Right ventricle myocardium inferior (tissue), 1 donor: ENCODE results near the gene PTPRU. TPM values are rescaled to one million over a fixed set of nuclear protein-coding genes. Genes with fewer than 3 reads are reported as not detected.

ENCODE experiments used
- ATAC-seq: fragments of 200-7000 bp; cut with Tn5 transposase; one replicate; pipeline ENCODE4 v1.9.1; 2020; ENCODE audit warnings: mild to moderate bottlenecking, moderate library complexity
- DNase-seq: peaks from one replicate; pipeline ENCODE4 v3.0.0; 2021; ENCODE audit errors: missing footprints
- intact Hi-C: fragments of 100-400 bp; cut with DNase I; formaldehyde crosslinking; loops from one replicate; pipeline ENCODE4 v1.11.0; 2022
- total RNA-seq: library from RNA; stranded (reverse); fragmentation: NEBNext Ultra II Directional; extraction: Animal tissue kit (Norgen Biotek cat#: 25700); gene quantifications from one replicate; pipeline ENCODE4 v1.2.1, GENCODE V29; 2021
- donor health status: DM: no; HTN: yes; CAD: no; lungs with severe emphysema.

Gene PTPRU
- total RNA-seq, 1 donor from 2014 or later = 23.5 TPM

GRCh38 chr1:29364101-29364678 lies 127.9 kb downstream of the PTPRU start:
- DNase-seq (no peak), ATAC-seq (no peak)
- intact Hi-C loops = no loop called here

- intact Hi-C loops = no loop called here
- DNase-seq = no peak
- ATAC-seq = no peak
These were observed 129.8 kb downstream of the PTPRU start for GRCh38 chr1:29365906-29366670.

GRCh38 chr1:29368936-29369932 lies 132.9 kb downstream of the PTPRU start:
- DNase-seq = no peak
- intact Hi-C loops = no loop called here
- no peak for ATAC-seq

GRCh38 chr1:29370067-29370466 lies 133.7 kb downstream of the PTPRU start:
- no peak for ATAC-seq
- intact Hi-C loops = no loop called here
- DNase-seq = no peak

- intact Hi-C loops = no loop called here
- ATAC-seq (no peak), DNase-seq (no peak)
These were observed 135.0 kb downstream of the PTPRU start for GRCh38 chr1:29371332-29371731.

GRCh38 chr1:29372108-29372507 lies 135.8 kb downstream of the PTPRU start:
- ATAC-seq = no peak
- intact Hi-C loops = no loop called here

More at GRCh38 chr1:29372108-29372507, 135.8 kb downstream of the PTPRU start:
- DNase-seq = no peak

Other genes with a start within 250 kb of the PTPRU start
- 2.1 TPM for gene TMEM200B, start 112.6 kb upstream of the PTPRU start, total RNA-seq
- 52.4 TPM for gene SRSF4, start 54.6 kb upstream of the PTPRU start, total RNA-seq
- 35.4 TPM for gene MECR, start 5.6 kb upstream of the PTPRU start, total RNA-seq